Fibroblast of lung (primary cell): ENCODE data around the gene SPACA4. TPM values are rescaled to one million over a fixed set of nuclear protein-coding genes. Genes with fewer than 3 reads are reported as not detected.

Experiments used
- DNase-seq, 2 donors: peaks; one replicate each; pipeline versions ENCODE4 v3.0.0 to v3.0.0-alpha.2; 2010; ENCODE audit warnings: low read depth in 2 of 2
- H2AFZ ChIP-seq: 2 replicates; pipeline ENCODE4 v1.5.1; 2012; ENCODE audit warnings: low read length, control low read depth, inconsistent platforms
- H3K27ac ChIP-seq: 2 replicates; pipeline ENCODE4 v1.5.1; 2011; ENCODE audit warnings: low read length, control low read depth; ENCODE audit not compliant: insufficient read depth
- H3K27me3 ChIP-seq: 2 replicates; pipeline ENCODE4 v1.5.1; 2011; ENCODE audit warnings: mild to moderate bottlenecking, low read length; ENCODE audit not compliant: control insufficient read depth, insufficient read depth
- H3K36me3 ChIP-seq: 2 replicates; pipeline ENCODE4 v1.5.1; 2011; ENCODE audit warnings: low read length; ENCODE audit not compliant: control insufficient read depth, insufficient read depth
- H3K4me1 ChIP-seq: 2 replicates; pipeline ENCODE4 v1.5.1; 2011; ENCODE audit warnings: low read length; ENCODE audit not compliant: control insufficient read depth, insufficient read depth; ENCODE audit errors: extremely low read depth
- H3K4me2 ChIP-seq: 2 replicates; pipeline ENCODE4 v1.5.1; 2011; ENCODE audit warnings: low read length, control low read depth; ENCODE audit not compliant: insufficient read depth; ENCODE audit errors: extremely low read depth
- H3K4me3 ChIP-seq, 4 experiments: fragments of 200-600 bp in 1 of 4; sonication (generic) in 1 of 4; replicated peaks in 1 of 4; 2 replicates each; pipeline ENCODE4 v1.5.1; 2011 to 2016; ENCODE audit warnings: low read length in 4 of 4, low read depth in 3 of 4, mild to moderate bottlenecking in 3 of 4, control low read depth in 2 of 4, inconsistent platforms in 1 of 4, mixed read lengths in 1 of 4; ENCODE audit not compliant: insufficient read depth in 1 of 4; ENCODE audit errors: control extremely low read depth in 1 of 4
- H3K79me2 ChIP-seq: 2 replicates; pipeline ENCODE4 v1.5.1; 2012; ENCODE audit warnings: mild to moderate bottlenecking, low read length, inconsistent platforms; ENCODE audit not compliant: control insufficient read depth, insufficient read depth
- H3K9ac ChIP-seq: 2 replicates; pipeline ENCODE4 v1.5.1; 2011; ENCODE audit warnings: mild to moderate bottlenecking, low read length, control low read depth; ENCODE audit not compliant: insufficient read depth
- H3K9me3 ChIP-seq: 2 replicates; pipeline ENCODE4 v1.5.1; 2012; ENCODE audit warnings: low read depth, low read length; ENCODE audit not compliant: control insufficient read depth, insufficient read depth
- H4K20me1 ChIP-seq: 2 replicates; pipeline ENCODE4 v1.5.1; 2011; ENCODE audit warnings: low read length; ENCODE audit not compliant: control insufficient read depth, insufficient read depth; ENCODE audit errors: extremely low read depth
- CTCF ChIP-seq, 2 donors: IDR thresholded peaks in 1 of 2; conservative IDR thresholded peaks in 1 of 2; 1 replicate in 1 of 2; 2 replicates in 1 of 2; pipeline ENCODE4 v1.5.1; 2011 to 2012; ENCODE audit warnings: low read length in 2 of 2, control low read depth in 1 of 2, inconsistent platforms in 1 of 2, low read depth in 1 of 2, mild to moderate bottlenecking in 1 of 2
- EZH2 ChIP-seq: IDR thresholded peaks from 2 replicates; pipeline ENCODE4 v1.5.1; 2012; ENCODE audit warnings: low read length, control low read depth, mild to moderate bottlenecking; ENCODE audit errors: missing control alignments
- polyA plus RNA-seq, 2 donors: library from polyadenylated mRNA; depleted of rRNA in 1 of 2; stranded (reverse) in 1 of 2; unstranded in 1 of 2; fragments of >200 nt; gene quantifications; 2 replicates each; pipeline ENCODE4 v1.2.1, GENCODE V29; 2011 to 2012; ENCODE audit warnings: missing spikeins in 1 of 2
- total RNA-seq: library from RNA; depleted of rRNA; stranded (reverse); fragments of >200 nt; gene quantifications from 2 replicates; pipeline ENCODE4 v1.2.1, GENCODE V29; 2014

SPACA4 gene
- total and polyA plus RNA-seq, 2 donors (not counting 1 experiment from before 2014, with no cell fraction given), result not detected

GRCh38 chr19:48615231-48616040 is 8.9 kb downstream of the SPACA4 start:
- H3K9me3 ChIP-seq, result no peaks in the 10 kb centered on the region
- H3K9ac ChIP-seq, result no peak overlapping the region
- no peak for TF ChIP-seq EZH2
- no peak overlapping the region for H3K4me3 ChIP-seq
- H3K4me2 ChIP-seq, result no peak overlapping the region
- H3K27ac ChIP-seq, result no peak overlapping the region
- H3K27me3 ChIP-seq, result no peaks in the 10 kb centered on the region
- no peak overlapping the region for H2AFZ ChIP-seq
- H3K36me3 ChIP-seq, result peaks cover 28% of the 10 kb centered on the region
- no peak for DNase-seq
- H3K4me1 ChIP-seq, result peaks cover 12% of the 10 kb centered on the region
- H4K20me1 ChIP-seq, result peaks cover 2% of the 10 kb centered on the region
- H3K79me2 ChIP-seq, result peaks cover 37% of the 10 kb centered on the region

GRCh38 chr19:48616041-48616436 is 9.5 kb downstream of the SPACA4 start:
- no peak for TF ChIP-seq CTCF (conservative IDR thresholded peaks at IDR 0.05 in 1 of 2, IDR thresholded peaks at IDR 0.05 in 1 of 2; ENCODE audit: low read depth in 1 of 2, low read length in 2 of 2)
- no peak overlapping the region for H3K4me3 ChIP-seq
- H3K27ac ChIP-seq, result no peak overlapping the region
- H3K4me1 ChIP-seq, result peaks cover 12% of the 10 kb centered on the region
- peaks cover 37% of the 10 kb centered on the region for H3K79me2 ChIP-seq
- H2AFZ ChIP-seq, result no peak overlapping the region
- DNase-seq, result no peak
- no peaks in the 10 kb centered on the region for H3K27me3 ChIP-seq
- no peak overlapping the region for H3K9ac ChIP-seq
- H3K36me3 ChIP-seq, result peaks cover 28% of the 10 kb centered on the region
- H3K4me2 ChIP-seq, result peak overlapping the region; percentile 100
- no peaks in the 10 kb centered on the region for H3K9me3 ChIP-seq
- peaks cover 2% of the 10 kb centered on the region for H4K20me1 ChIP-seq

- H3K9me3 ChIP-seq, result no peaks in the 10 kb centered on the region
- H3K27ac ChIP-seq, result no peak overlapping the region
- peak overlapping the region; percentile 92 for H3K9ac ChIP-seq
- peaks cover 28% of the 10 kb centered on the region for H3K36me3 ChIP-seq
- H3K79me2 ChIP-seq, result peaks cover 37% of the 10 kb centered on the region
- H3K27me3 ChIP-seq, result no peaks in the 10 kb centered on the region
- TF ChIP-seq CTCF (conservative IDR thresholded peaks at IDR 0.05 in 1 of 2, IDR thresholded peaks at IDR 0.05 in 1 of 2; ENCODE audit: low read depth in 1 of 2, low read length in 2 of 2) (no peak), EZH2 (no peak)
- peak overlapping the region; percentile 79 to 99 (median 93) for H3K4me3 ChIP-seq
- peak overlapping the region; percentile 100 for H3K4me2 ChIP-seq
- H3K4me1 ChIP-seq, result peaks cover 12% of the 10 kb centered on the region
- H2AFZ ChIP-seq, result no peak overlapping the region
- no peak for DNase-seq
- H4K20me1 ChIP-seq, result peaks cover 2% of the 10 kb centered on the region
Measured at GRCh38 chr19:48616491-48617056, 10.0 kb downstream of the SPACA4 start.
